Liver (tissue), 9 donors: ENCODE measurements around the gene WDR45. TPM values are rescaled to one million over a fixed set of nuclear protein-coding genes. Genes with fewer than 3 reads are reported as not detected.
A peak's percentile ranks its signal among the peaks of the same experiment; 100 is the strongest.

Source experiments
- DNase-seq: peaks from one replicate; pipeline ENCODE4 v3.0.0-alpha.2; 2017; ENCODE audit warnings: low spot score
- H3K27ac ChIP-seq, 2 donors: one replicate each; pipeline ENCODE4 v1.7.0; 2013; ENCODE audit warnings: inconsistent platforms in 2 of 2, low read length in 2 of 2, control low read depth in 1 of 2, low read depth in 1 of 2, mild to moderate bottlenecking in 1 of 2
- H3K27me3 ChIP-seq, 4 donors: one replicate each; pipeline versions ENCODE4 v1.6.1 to v1.7.0; 2013; ENCODE audit warnings: low read length in 3 of 4, inconsistent platforms in 1 of 4, mild to moderate bottlenecking in 1 of 4, moderate library complexity in 1 of 4; ENCODE audit not compliant: control insufficient read depth in 4 of 4, insufficient read depth in 4 of 4
- H3K36me3 ChIP-seq, 4 donors: one replicate each; pipeline versions ENCODE4 v1.6.1 to v1.7.0; 2013; ENCODE audit warnings: low read length in 3 of 4, mild to moderate bottlenecking in 3 of 4, low read depth in 1 of 4, moderate library complexity in 1 of 4; ENCODE audit not compliant: control insufficient read depth in 4 of 4, insufficient read depth in 3 of 4
- H3K4me1 ChIP-seq, 4 donors: one replicate each; pipeline versions ENCODE4 v1.6.1 to v1.7.0; 2013; ENCODE audit warnings: low read length in 3 of 4, mild to moderate bottlenecking in 3 of 4, moderate library complexity in 1 of 4; ENCODE audit not compliant: control insufficient read depth in 4 of 4, insufficient read depth in 4 of 4
- H3K4me3 ChIP-seq, 3 donors: one replicate each; pipeline versions ENCODE4 v1.6.1 to v1.7.0; 2013; ENCODE audit warnings: low read length in 3 of 3, control low read depth in 1 of 3, low read depth in 1 of 3, mild to moderate bottlenecking in 1 of 3
- H3K9ac ChIP-seq, 2 donors: one replicate each; pipeline ENCODE4 v1.7.0; 2013; ENCODE audit warnings: low read length in 2 of 2, mild to moderate bottlenecking in 2 of 2, moderate library complexity in 2 of 2, control low read depth in 1 of 2, low read depth in 1 of 2
- H3K9me3 ChIP-seq, 4 donors: one replicate each; pipeline versions ENCODE4 v1.6.1 to v1.7.0; 2013; ENCODE audit warnings: low read length in 3 of 4; ENCODE audit not compliant: control insufficient read depth in 4 of 4
- ATF3 ChIP-seq: IDR thresholded peaks from 2 replicates; pipeline ENCODE4 v1.6.1; 2016; ENCODE audit warnings: antibody characterized with exemption
- CTCF ChIP-seq: fragments of 150-350 bp; IDR thresholded peaks from 2 replicates; pipeline ENCODE4 v1.5.1; 2017; ENCODE audit warnings: improper control_type of control experiment, low read depth, low read length; ENCODE audit not compliant: missing input control
- EGR1 ChIP-seq, 2 donors: IDR thresholded peaks; 2 replicates each; pipeline ENCODE4 v1.6.1; 2016 to 2018; ENCODE audit warnings: antibody characterized with exemption in 2 of 2, low read depth in 2 of 2
- FOXA1 ChIP-seq: IDR thresholded peaks from 2 replicates; pipeline ENCODE4 v1.6.1; 2016; ENCODE audit warnings: antibody characterized with exemption
- FOXA2 ChIP-seq: IDR thresholded peaks from 2 replicates; pipeline ENCODE4 v1.6.1; 2016; ENCODE audit warnings: antibody characterized with exemption
- GABPA ChIP-seq, 2 donors: IDR thresholded peaks in 1 of 2; conservative IDR thresholded peaks in 1 of 2; 2 replicates each; pipeline ENCODE4 v1.6.1; 2016; ENCODE audit warnings: antibody characterized with exemption in 2 of 2, mild to moderate bottlenecking in 1 of 2, moderate library complexity in 1 of 2
- HNF4A ChIP-seq, 2 donors: conservative IDR thresholded peaks; 2 replicates each; pipeline ENCODE4 v1.6.1; 2016; ENCODE audit warnings: antibody characterized with exemption in 2 of 2, mild to moderate bottlenecking in 2 of 2
- HNF4G ChIP-seq: IDR thresholded peaks from 2 replicates; pipeline ENCODE4 v1.6.1; 2016; ENCODE audit warnings: antibody characterized with exemption
- JUND ChIP-seq, 2 donors: IDR thresholded peaks; 2 replicates each; pipeline ENCODE4 v1.6.1; 2016; ENCODE audit warnings: antibody characterized with exemption in 2 of 2
- NR2F2 ChIP-seq: IDR thresholded peaks from 2 replicates; pipeline ENCODE4 v1.6.1; 2016; ENCODE audit warnings: antibody characterized with exemption
- RAD21 ChIP-seq, 2 donors: IDR thresholded peaks; 2 replicates each; pipeline ENCODE4 v1.6.1; 2016; ENCODE audit warnings: antibody characterized with exemption in 2 of 2, mild to moderate bottlenecking in 2 of 2
- RXRA ChIP-seq, 2 donors: IDR thresholded peaks; 2 replicates each; pipeline ENCODE4 v1.6.1; 2017 to 2018; ENCODE audit warnings: antibody characterized with exemption in 2 of 2, mild to moderate bottlenecking in 1 of 2
- SP1 ChIP-seq: IDR thresholded peaks from 2 replicates; pipeline ENCODE4 v1.6.1; 2018; ENCODE audit warnings: antibody characterized with exemption, mild to moderate bottlenecking
- TAF1 ChIP-seq: conservative IDR thresholded peaks from 2 replicates; pipeline ENCODE4 v1.6.1; 2016; ENCODE audit warnings: antibody characterized with exemption, mild to moderate bottlenecking
- YY1 ChIP-seq: IDR thresholded peaks from 2 replicates; pipeline ENCODE4 v1.6.1; 2016; ENCODE audit warnings: antibody characterized with exemption, mild to moderate bottlenecking
- WGBS: extraction: QIAGEN DNeasy Blood & Tissue Kit; methylation state at CpG from one replicate; pipeline ENCODE4 v1.1.7; 2013; 5-methylcytosine and 5-hydroxymethylcytosine counted together
- polyA plus RNA-seq, 2 donors: library from polyadenylated mRNA; stranded (reverse) in 1 of 2; unstranded in 1 of 2; fragments of 200-250 nt in 1 of 2; fragments of >200 nt in 1 of 2; fragmentation: Nextera tagmentation in 1 of 2; extraction: Ambion mirVana in 1 of 2; gene quantifications; one replicate each; pipeline versions ENCODE4 v1.2.1 to v1.2.3, GENCODE V29; 2013 to 2015
- total RNA-seq, 2 donors: library from RNA; depleted of rRNA; stranded (reverse); fragments of >200 nt; gene quantifications; one replicate each; pipeline ENCODE4 v1.2.3, GENCODE V29; 2014
- donor health status: healthy.
- donor health status: healthy.
- donor health status: healthy.
- donor health status: healthy.
- donor health status: healthy.

WDR45 gene
- total and polyA plus RNA-seq, 4 donors: 28.0 to 60.7 (median 49.6) TPM

- H3K9me3 ChIP-seq: no peaks in the 10 kb centered on the region
- H3K9ac ChIP-seq: no peak overlapping the region
- H3K4me3 ChIP-seq: peak overlapping the region in 1 of 3 donors; percentile 28
- peaks cover 5 to 24% (median 12%) of the 10 kb centered on the region in 4 donors for H3K4me1 ChIP-seq
- H3K27me3 ChIP-seq: no peaks in the 10 kb centered on the region
- TF ChIP-seq RXRA (IDR thresholded peaks at IDR 0.05) (no peak), HNF4A (conservative IDR thresholded peaks at IDR 0.05) (no peak), FOXA2 (no peak), YY1 (no peak), NR2F2 (no peak), RAD21 (IDR thresholded peaks at IDR 0.05) (no peak), JUND (IDR thresholded peaks at IDR 0.05) (no peak)
- WGBS: 34% methylated on average over 7 of the region's 7 CpGs
- no peak for DNase-seq
- H3K36me3 ChIP-seq: peaks cover 5 to 14% (median 12%) of the 10 kb centered on the region in 4 donors
- H3K27ac ChIP-seq: peak overlapping the region; percentile 77 to 96
These were observed 39.2 kb downstream of the WDR45 start for GRCh38 chrX:49040376-49040955.

GRCh38 chrX:49039598-49040375 lies 39.9 kb downstream of the WDR45 start:
- DNase-seq: peak; percentile 56
- 11% methylated on average over 9 of the region's 9 CpGs for WGBS
- TF ChIP-seq NR2F2 (no peak), EGR1 (IDR thresholded peaks at IDR 0.05; ENCODE audit: low read depth in 2 of 2) (no peak), HNF4A (conservative IDR thresholded peaks at IDR 0.05) (peak in 1 of 2 donors; percentile 10), RAD21 (IDR thresholded peaks at IDR 0.05) (peak in 1 of 2 donors; percentile 33), JUND (IDR thresholded peaks at IDR 0.05) (peak in 1 of 2 donors; percentile 40)
- Histone ChIP-seq H3K27ac (peak overlapping the region; percentile 77 to 96), H3K36me3 (peaks cover 5 to 14% (median 12%) of the 10 kb centered on the region in 4 donors), H3K4me3 (peak overlapping the region in 1 of 3 donors; percentile 28), H3K9ac (peak overlapping the region in 1 of 2 donors; percentile 62), H3K27me3 (no peaks in the 10 kb centered on the region), H3K9me3 (no peaks in the 10 kb centered on the region), H3K4me1 (peaks cover 5 to 24% (median 12%) of the 10 kb centered on the region in 4 donors)

- WGBS: 94% methylated on average over 15 of the region's 15 CpGs
- TF ChIP-seq HNF4A (conservative IDR thresholded peaks at IDR 0.05) (no peak), CTCF (no peak), HNF4G (no peak), TAF1 (no peak), ATF3 (no peak), GABPA (IDR thresholded peaks at IDR 0.05 in 1 of 2, conservative IDR thresholded peaks at IDR 0.05 in 1 of 2) (no peak), JUND (IDR thresholded peaks at IDR 0.05) (no peak), SP1 (no peak), RXRA (IDR thresholded peaks at IDR 0.05) (no peak), YY1 (no peak), FOXA1 (no peak)
- Histone ChIP-seq H3K4me1 (peaks cover 4 to 27% (median 9%) of the 10 kb centered on the region in 4 donors), H3K36me3 (peaks cover 15 to 25% (median 19%) of the 10 kb centered on the region in 4 donors), H3K4me3 (no peak overlapping the region), H3K27ac (peak overlapping the region in 1 of 2 donors; percentile 47), H3K9ac (no peak overlapping the region), H3K27me3 (no peaks in the 10 kb centered on the region), H3K9me3 (no peaks in the 10 kb centered on the region)
- no peak for DNase-seq
These were observed 41.7 kb downstream of the WDR45 start for GRCh38 chrX:49037883-49038475.
